ENCODE results near the gene MAP3K10. TPM values are rescaled to one million over a fixed set of nuclear protein-coding genes. Genes with fewer than 3 reads are reported as not detected.

The MAP3K10 gene
- total and polyA plus RNA-seq, 2 donors (not counting 1 experiment from before 2014, with no cell fraction given), result 22.5 to 41.6 TPM

DNA sequence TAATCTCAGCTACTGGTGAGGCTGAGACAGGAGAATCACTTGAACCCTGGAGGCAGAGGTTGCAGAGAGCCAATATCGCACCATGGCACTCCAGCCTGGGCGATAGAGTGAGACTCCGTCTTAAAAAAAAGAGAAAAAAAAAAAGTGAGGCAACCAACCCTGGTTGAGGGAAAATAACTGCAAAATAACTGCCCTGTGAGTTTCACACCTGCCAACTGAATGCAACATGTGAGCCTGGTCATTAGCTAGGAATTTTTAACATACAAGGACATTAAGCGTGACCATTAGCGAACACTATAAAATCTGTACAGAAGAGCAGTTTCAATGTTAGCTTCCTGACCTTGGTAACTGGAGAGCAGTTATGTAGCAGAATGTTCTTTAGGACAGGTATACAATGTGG, 37.6 kb downstream of the MAP3K10 start:
- Histone ChIP-seq H3K9ac (ENCODE audit: low read length) (no peak overlapping the region), H3K79me2 (ENCODE audit: control insufficient read depth, insufficient read depth, low read length) (no peaks in the 10 kb centered on the region), H3K4me3 (ENCODE audit: control extremely low read depth in 1 of 5, extremely low read depth in 1 of 5, insufficient read depth in 1 of 5, low read depth in 2 of 5, low read length in 4 of 5) (no peak overlapping the region), H3K9me3 (ENCODE audit: control extremely low read depth in 1 of 3, control insufficient read depth in 2 of 3, insufficient read depth in 1 of 3, low read length in 2 of 3) (peaks cover 0 to 20% (median 0%) of the 10 kb centered on the region in 3 donors), H3K27ac (ENCODE audit: low read length in 2 of 2) (no peak overlapping the region), H3K27me3 (replicated peaks in 1 of 4; ENCODE audit: control extremely low read depth in 1 of 4, control insufficient read depth in 3 of 4, insufficient read depth in 4 of 4, low read length in 3 of 4) (peaks cover 0 to 30% (median 25%) of the 10 kb centered on the region in 4 experiments), H3K4me2 (replicated peaks; ENCODE audit: low read depth, low read length, poor library complexity, severe bottlenecking) (no peak overlapping the region), H3K4me1 (ENCODE audit: control insufficient read depth in 2 of 2, insufficient read depth in 2 of 2, low read length in 2 of 2) (peaks cover 15 to 21% of the 10 kb centered on the region in 2 donors), H4K20me1 (ENCODE audit: control insufficient read depth, insufficient read depth, low read length, poor library complexity, severe bottlenecking) (no peaks in the 10 kb centered on the region), H3K36me3 (replicated peaks in 1 of 2; ENCODE audit: control extremely low read depth in 1 of 2, control insufficient read depth in 1 of 2, extremely low read depth in 1 of 2, insufficient read depth in 2 of 2, low read length in 1 of 2) (peaks cover 0 to 10% of the 10 kb centered on the region in 2 experiments), H2AFZ (ENCODE audit: insufficient read depth, low read depth, low read length, poor library complexity, severe bottlenecking) (no peak overlapping the region)
- peaks cover 17% of the 10 kb centered on the region for H3K27me3 Mint-ChIP-seq
- TF ChIP-seq, protein P1, sequence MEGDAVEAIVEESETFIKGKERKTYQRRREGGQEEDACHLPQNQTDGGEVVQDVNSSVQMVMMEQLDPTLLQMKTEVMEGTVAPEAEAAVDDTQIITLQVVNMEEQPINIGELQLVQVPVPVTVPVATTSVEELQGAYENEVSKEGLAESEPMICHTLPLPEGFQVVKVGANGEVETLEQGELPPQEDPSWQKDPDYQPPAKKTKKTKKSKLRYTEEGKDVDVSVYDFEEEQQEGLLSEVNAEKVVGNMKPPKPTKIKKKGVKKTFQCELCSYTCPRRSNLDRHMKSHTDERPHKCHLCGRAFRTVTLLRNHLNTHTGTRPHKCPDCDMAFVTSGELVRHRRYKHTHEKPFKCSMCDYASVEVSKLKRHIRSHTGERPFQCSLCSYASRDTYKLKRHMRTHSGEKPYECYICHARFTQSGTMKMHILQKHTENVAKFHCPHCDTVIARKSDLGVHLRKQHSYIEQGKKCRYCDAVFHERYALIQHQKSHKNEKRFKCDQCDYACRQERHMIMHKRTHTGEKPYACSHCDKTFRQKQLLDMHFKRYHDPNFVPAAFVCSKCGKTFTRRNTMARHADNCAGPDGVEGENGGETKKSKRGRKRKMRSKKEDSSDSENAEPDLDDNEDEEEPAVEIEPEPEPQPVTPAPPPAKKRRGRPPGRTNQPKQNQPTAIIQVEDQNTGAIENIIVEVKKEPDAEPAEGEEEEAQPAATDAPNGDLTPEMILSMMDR (IDR thresholded peaks at IDR 0.05), result no peak
- TF ChIP-seq EZH2 (IDR thresholded peaks at IDR 0.05; ENCODE audit: borderline replicate concordance, insufficient read depth, low read depth, low read length, poor library complexity, severe bottlenecking), result no peak
- ChIA-PET POLR2A (interaction anchor here (0.6 kb wide), 1 partner anchor 1097 kb away, joined by 6 read pairs; no protein-coding TSS in a partner anchor), CTCF (interaction anchor here (0.9 kb wide), 1 partner anchor 89 kb away, joined by 3 read pairs; no protein-coding TSS in a partner anchor)
- ATAC-seq (ENCODE audit: low read depth) (no peak), DNase-seq (no peak)
- H3K9me3 Mint-ChIP-seq (ENCODE audit: insufficient read depth), result no peaks in the 10 kb centered on the region
- peaks cover 14% of the 10 kb centered on the region for H3K4me1 Mint-ChIP-seq
- H3K4me3 Mint-ChIP-seq, result no peak overlapping the region
- WGBS (ENCODE audit: insufficient coverage), result 100% methylated on average over 5 of the region's 5 CpGs
- intact Hi-C loops (cut with micrococcal nuclease), result no loop called here
- H3K27ac Mint-ChIP-seq, result no peak overlapping the region

DNA sequence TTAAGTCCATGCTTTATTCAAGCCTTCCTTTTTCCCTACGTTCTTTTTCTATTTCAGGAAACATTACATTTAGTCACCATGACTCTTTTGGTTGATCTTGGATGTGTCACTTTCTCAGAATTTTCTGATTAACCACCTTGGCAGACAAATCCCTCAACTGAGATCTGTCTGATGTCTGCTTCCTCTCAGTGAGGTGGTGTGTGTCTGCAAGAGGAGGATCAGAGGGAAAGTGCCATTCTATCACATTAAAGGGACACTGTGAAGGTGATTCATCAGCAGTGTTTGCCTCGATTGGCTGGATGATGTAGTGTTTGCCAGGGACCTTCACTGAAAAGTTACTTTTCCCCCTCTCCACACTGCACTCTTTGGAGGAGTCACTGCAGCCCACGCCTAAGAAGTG, 38.3 kb downstream of the MAP3K10 start:
- peaks cover 0 to 26% (median 20%) of the 10 kb centered on the region in 4 experiments for H3K27me3 ChIP-seq (replicated peaks in 1 of 4; ENCODE audit: control extremely low read depth in 1 of 4, control insufficient read depth in 3 of 4, insufficient read depth in 4 of 4, low read length in 3 of 4)
- H3K4me3 Mint-ChIP-seq, result no peak overlapping the region
- no CpG with 5 or more reads among the region's 3 CpGs for WGBS (ENCODE audit: insufficient coverage)
- DNase-seq (no peak), ATAC-seq (ENCODE audit: low read depth) (no peak)
- H3K27me3 Mint-ChIP-seq, result peaks cover 17% of the 10 kb centered on the region
- ChIA-PET CTCF (no interaction called here), POLR2A (interaction anchor here (0.6 kb wide), 1 partner anchor 1096 kb away, joined by 6 read pairs; no protein-coding TSS in a partner anchor)
- H3K4me3 ChIP-seq (ENCODE audit: control extremely low read depth in 1 of 5, extremely low read depth in 1 of 5, insufficient read depth in 1 of 5, low read depth in 2 of 5, low read length in 4 of 5), result no peak overlapping the region
- H3K79me2 ChIP-seq (ENCODE audit: control insufficient read depth, insufficient read depth, low read length), result no peaks in the 10 kb centered on the region
- H4K20me1 ChIP-seq (ENCODE audit: control insufficient read depth, insufficient read depth, low read length, poor library complexity, severe bottlenecking), result peaks cover 5% of the 10 kb centered on the region
- H3K27ac ChIP-seq (ENCODE audit: low read length in 2 of 2), result no peak overlapping the region
- H3K4me2 ChIP-seq (replicated peaks; ENCODE audit: low read depth, low read length, poor library complexity, severe bottlenecking), result no peak overlapping the region
- H3K9ac ChIP-seq (ENCODE audit: low read length), result no peak overlapping the region
- no peak for TF ChIP-seq EZH2 (IDR thresholded peaks at IDR 0.05; ENCODE audit: borderline replicate concordance, insufficient read depth, low read depth, low read length, poor library complexity, severe bottlenecking)
- TF ChIP-seq, protein P1 (IDR thresholded peaks at IDR 0.05), result no peak
- H3K9me3 ChIP-seq (ENCODE audit: control extremely low read depth in 1 of 3, control insufficient read depth in 2 of 3, insufficient read depth in 1 of 3, low read length in 2 of 3), result peaks cover 0 to 18% (median 0%) of the 10 kb centered on the region in 3 donors
- peaks cover 15 to 17% of the 10 kb centered on the region in 2 donors for H3K4me1 ChIP-seq (ENCODE audit: control insufficient read depth in 2 of 2, insufficient read depth in 2 of 2, low read length in 2 of 2)
- H3K4me1 Mint-ChIP-seq, result peaks cover 14% of the 10 kb centered on the region
- intact Hi-C loops (cut with micrococcal nuclease), result no loop called here
- H2AFZ ChIP-seq (ENCODE audit: insufficient read depth, low read depth, low read length, poor library complexity, severe bottlenecking), result no peak overlapping the region
- H3K27ac Mint-ChIP-seq, result no peak overlapping the region
- H3K36me3 ChIP-seq (replicated peaks in 1 of 2; ENCODE audit: control extremely low read depth in 1 of 2, control insufficient read depth in 1 of 2, extremely low read depth in 1 of 2, insufficient read depth in 2 of 2, low read length in 1 of 2), result peaks cover 0 to 16% of the 10 kb centered on the region in 2 experiments
- no peaks in the 10 kb centered on the region for H3K9me3 Mint-ChIP-seq (ENCODE audit: insufficient read depth)
